Naive thymus-derived CD4-positive, alpha-beta T cell (primary cell): ENCODE results near the gene KSR2. TPM values are rescaled to one million over a fixed set of nuclear protein-coding genes. Genes with fewer than 3 reads are reported as not detected.

ENCODE experiments used
- ATAC-seq: fragments of 150-1000 bp; cut with Tn5 transposase; 2 replicates; pipeline ENCODE4 v1.10.0; 2021; ENCODE audit warnings: mild to moderate bottlenecking, moderate library complexity
- CTCF ChIA-PET: fragments of 350-600 bp; sonication (Branson Sonifier 250); formaldehyde crosslinking; loops from one replicate; lab custom pipeline; 2021; ENCODE audit warnings: antibody characterized with exemption; lab: Charles Lee
- POLR2A ChIA-PET: fragments of 350-600 bp; sonication (Branson Sonifier 250); formaldehyde crosslinking; loops from one replicate; lab custom pipeline; 2021; ENCODE audit warnings: antibody characterized with exemption, inconsistent platforms; lab: Charles Lee
- DNase-seq, 9 donors: peaks; one replicate each; pipeline versions ENCODE4 v3.0.0 to v3.0.0-alpha.2; 2020 to 2022; ENCODE audit warnings: mixed read lengths in 1 of 9
- H3K27ac ChIP-seq: one replicate; pipeline ENCODE4 v1.7.0; 2013; ENCODE audit warnings: mild to moderate bottlenecking, low read depth, low read length, moderate library complexity
- H3K27me3 ChIP-seq, 2 donors: one replicate each; pipeline ENCODE4 v1.7.0; 2013; ENCODE audit warnings: low read length in 2 of 2, mild to moderate bottlenecking in 2 of 2, moderate library complexity in 2 of 2; ENCODE audit not compliant: control insufficient read depth in 2 of 2, insufficient read depth in 2 of 2
- H3K36me3 ChIP-seq, 3 experiments: 1 replicate in 2 of 3; 2 replicates in 1 of 3; pipeline ENCODE4 v1.7.0; 2013; ENCODE audit warnings: low read length in 3 of 3, mild to moderate bottlenecking in 3 of 3, moderate library complexity in 1 of 3; ENCODE audit not compliant: insufficient read depth in 3 of 3, control insufficient read depth in 2 of 3
- H3K4me1 ChIP-seq, 2 donors: one replicate each; pipeline ENCODE4 v1.7.0; 2013; ENCODE audit warnings: low read length in 2 of 2, mild to moderate bottlenecking in 2 of 2, moderate library complexity in 1 of 2; ENCODE audit not compliant: control insufficient read depth in 2 of 2, insufficient read depth in 2 of 2
- H3K4me3 ChIP-seq: 2 replicates; pipeline ENCODE4 v1.7.0; 2013; ENCODE audit warnings: mild to moderate bottlenecking, low read length
- H3K9me3 ChIP-seq, 3 experiments: 1 replicate in 2 of 3; 2 replicates in 1 of 3; pipeline ENCODE4 v1.7.0; 2013; ENCODE audit warnings: low read length in 3 of 3; ENCODE audit not compliant: control insufficient read depth in 2 of 3
- H3K27ac Mint-ChIP-seq, 9 donors: one replicate each; pipeline ENCODE4 v1.8.0; 2020 to 2022; ENCODE audit warnings: mixed read lengths in 9 of 9, mild to moderate bottlenecking in 8 of 9, moderate library complexity in 5 of 9, inconsistent platforms in 2 of 9
- H3K27me3 Mint-ChIP-seq, 5 donors: one replicate each; pipeline ENCODE4 v1.8.0; 2021 to 2022; ENCODE audit warnings: mixed read lengths in 5 of 5, mild to moderate bottlenecking in 1 of 5
- H3K36me3 Mint-ChIP-seq, 5 donors: one replicate each; pipeline ENCODE4 v1.8.0; 2020 to 2022; ENCODE audit warnings: mixed read lengths in 5 of 5, mild to moderate bottlenecking in 3 of 5, inconsistent platforms in 1 of 5
- H3K4me1 Mint-ChIP-seq, 7 donors: one replicate each; pipeline ENCODE4 v1.8.0; 2020 to 2022; ENCODE audit warnings: mixed read lengths in 7 of 7, mild to moderate bottlenecking in 3 of 7, inconsistent platforms in 1 of 7
- H3K4me3 Mint-ChIP-seq, 10 donors: one replicate each; pipeline ENCODE4 v1.8.0; 2020 to 2022; ENCODE audit warnings: mild to moderate bottlenecking in 10 of 10, mixed read lengths in 10 of 10, moderate library complexity in 6 of 10, inconsistent platforms in 2 of 10
- H3K9me3 Mint-ChIP-seq, 11 donors: one replicate each; pipeline ENCODE4 v1.8.0; 2020 to 2022; ENCODE audit warnings: mixed read lengths in 11 of 11, mild to moderate bottlenecking in 4 of 11, inconsistent platforms in 1 of 11, moderate library complexity in 1 of 11
- intact Hi-C, 2 donors: fragments of 100-400 bp; cut with micrococcal nuclease; formaldehyde crosslinking; loops; one replicate each; pipeline ENCODE4 v1.15.1; 2023
- polyA plus RNA-seq, 2 donors: library from polyadenylated mRNA; unstranded; fragments of 300-500 nt; fragmentation: Illumina TruSeq; gene quantifications; one replicate each; pipeline ENCODE4 v1.2.3, GENCODE V29; 2021
- total RNA-seq, 6 experiments: library from RNA in 5 of 6; stranded (reverse) in 5 of 6; gene quantifications; 1 replicate in 5 of 6; 2 replicates in 1 of 6; pipeline ENCODE4 v1.2.3 and lab custom pipeline; 2021 to 2026

KSR2 gene
- total and polyA plus RNA-seq, 7 experiments from 2014 or later = 0.03 to 0.07 TPM; not detected in 5

GRCh38 chr12:117603316-117604113 is 365.3 kb downstream of the KSR2 start:
- no peak for ATAC-seq
- Mint-ChIP-seq H3K27ac (no peak overlapping the region), H3K9me3 (peaks cover 0 to 7% (median 0%) of the 10 kb centered on the region in 11 donors), H3K27me3 (peaks cover 0 to 14% (median 6%) of the 10 kb centered on the region in 5 donors), H3K36me3 (peaks cover 0 to 4% (median 0%) of the 10 kb centered on the region in 5 donors), H3K4me1 (peaks cover 0 to 4% (median 0%) of the 10 kb centered on the region in 7 donors), H3K4me3 (no peak overlapping the region)
- H3K9me3 ChIP-seq = no peaks in the 10 kb centered on the region
- ChIA-PET POLR2A (no interaction called here), CTCF (no interaction called here)
- no peaks in the 10 kb centered on the region for H3K36me3 ChIP-seq
- H3K4me1 ChIP-seq = no peaks in the 10 kb centered on the region
- no peak overlapping the region for H3K4me3 ChIP-seq
- intact Hi-C loops = no loop called here
- no peaks in the 10 kb centered on the region for H3K27me3 ChIP-seq
- H3K27ac ChIP-seq = no peak overlapping the region
- no peak for DNase-seq

- no peaks in the 10 kb centered on the region for H3K27me3 ChIP-seq
- H3K4me1 ChIP-seq = no peaks in the 10 kb centered on the region
- no peak for ATAC-seq
- DNase-seq = no peak
- peaks cover 0 to 14% (median 0%) of the 10 kb centered on the region in 5 donors for H3K27me3 Mint-ChIP-seq
- no peak overlapping the region for H3K4me3 Mint-ChIP-seq
- no peak overlapping the region for H3K27ac ChIP-seq
- H3K36me3 ChIP-seq = no peaks in the 10 kb centered on the region
- H3K4me1 Mint-ChIP-seq = peaks cover 0 to 1% (median 0%) of the 10 kb centered on the region in 7 donors
- ChIA-PET POLR2A (no interaction called here), CTCF (no interaction called here)
- H3K36me3 Mint-ChIP-seq = no peaks in the 10 kb centered on the region
- peaks cover 0 to 9% (median 0%) of the 10 kb centered on the region in 11 donors for H3K9me3 Mint-ChIP-seq
- intact Hi-C loops = no loop called here
- no peak overlapping the region for H3K4me3 ChIP-seq
- no peak overlapping the region for H3K27ac Mint-ChIP-seq
- no peaks in the 10 kb centered on the region for H3K9me3 ChIP-seq
Observed at GRCh38 chr12:117599849-117600248, 368.9 kb downstream of the KSR2 start.

GRCh38 chr12:117596968-117597367 is 371.8 kb downstream of the KSR2 start:
- Mint-ChIP-seq H3K4me3 (no peak overlapping the region), H3K27ac (no peak overlapping the region), H3K27me3 (peaks cover 0 to 12% (median 0%) of the 10 kb centered on the region in 5 donors), H3K4me1 (no peaks in the 10 kb centered on the region), H3K36me3 (no peaks in the 10 kb centered on the region), H3K9me3 (peaks cover 0 to 9% (median 0%) of the 10 kb centered on the region in 11 donors)
- ChIA-PET POLR2A (no interaction called here), CTCF (no interaction called here)
- Histone ChIP-seq H3K27ac (no peak overlapping the region), H3K4me3 (no peak overlapping the region), H3K27me3 (no peaks in the 10 kb centered on the region), H3K4me1 (no peaks in the 10 kb centered on the region), H3K9me3 (no peaks in the 10 kb centered on the region), H3K36me3 (no peaks in the 10 kb centered on the region)
- DNase-seq (no peak), ATAC-seq (no peak)
- intact Hi-C loops = no loop called here

DNA sequence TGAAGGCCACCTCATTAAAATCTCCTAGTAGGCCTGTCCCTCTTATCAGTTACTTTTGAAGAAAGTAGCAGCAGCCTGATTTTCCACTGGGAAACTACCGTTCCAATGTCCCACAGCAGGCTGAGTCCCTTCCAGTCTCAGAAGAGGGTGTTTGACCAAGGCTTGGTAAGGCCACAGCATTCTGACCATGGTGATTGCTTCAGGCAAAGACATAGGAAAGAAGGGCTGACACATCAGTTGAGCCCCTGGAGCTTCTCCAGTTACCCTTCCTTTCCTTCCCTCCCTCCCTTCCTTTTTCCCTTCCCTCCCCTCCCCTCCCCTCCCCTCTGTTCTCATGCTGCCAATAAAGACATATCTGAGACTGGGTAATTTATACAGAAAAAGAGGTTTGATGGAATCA is 373.0 kb downstream of the KSR2 start:
- peaks cover 0 to 8% (median 0%) of the 10 kb centered on the region in 3 experiments for H3K9me3 ChIP-seq
- no peak for ATAC-seq

DNA sequence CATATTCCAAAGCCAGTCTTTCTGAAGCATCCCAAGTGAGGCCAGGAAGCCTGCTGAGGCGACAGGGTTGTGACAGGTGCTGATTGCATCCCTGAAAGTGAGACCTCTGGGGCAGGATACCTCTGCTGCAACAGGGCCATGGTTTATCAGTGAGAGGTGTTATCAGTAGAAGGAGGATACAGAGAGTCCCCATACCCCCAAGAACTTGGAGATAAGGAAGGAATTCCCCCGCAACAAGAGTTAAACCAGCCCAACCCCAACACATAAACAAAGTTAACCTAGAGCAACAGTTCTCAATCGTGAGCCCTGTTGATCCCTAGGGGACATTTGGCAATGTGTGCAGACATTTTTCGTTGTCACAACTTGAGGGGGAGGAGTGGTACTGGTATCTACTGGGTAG is 374.3 kb downstream of the KSR2 start:
- Histone ChIP-seq H3K4me1 (no peaks in the 10 kb centered on the region), H3K27ac (no peak overlapping the region), H3K9me3 (peaks cover 0 to 19% (median 5%) of the 10 kb centered on the region in 3 experiments), H3K27me3 (no peaks in the 10 kb centered on the region), H3K4me3 (no peak overlapping the region), H3K36me3 (no peaks in the 10 kb centered on the region)
- CTCF ChIA-PET = no interaction called here
- DNase-seq (no peak), ATAC-seq (no peak)
- intact Hi-C loops = no loop called here
- Mint-ChIP-seq H3K27me3 (peaks cover 0 to 10% (median 0%) of the 10 kb centered on the region in 5 donors), H3K4me1 (no peaks in the 10 kb centered on the region), H3K36me3 (no peaks in the 10 kb centered on the region), H3K27ac (no peak overlapping the region), H3K9me3 (peaks cover 0 to 30% (median 9%) of the 10 kb centered on the region in 11 donors), H3K4me3 (no peak overlapping the region)
- POLR2A ChIA-PET = no interaction called here

More for the DNA sequence above, 373.0 kb downstream of the KSR2 start:
- intact Hi-C loops = no loop called here
- peaks cover 0 to 12% (median 0%) of the 10 kb centered on the region in 5 donors for H3K27me3 Mint-ChIP-seq
- H3K4me3 Mint-ChIP-seq = no peak overlapping the region
- peaks cover 0 to 17% (median 5%) of the 10 kb centered on the region in 11 donors for H3K9me3 Mint-ChIP-seq
- POLR2A ChIA-PET = no interaction called here
- CTCF ChIA-PET = no interaction called here
- H3K27ac ChIP-seq = no peak overlapping the region
- H3K27ac Mint-ChIP-seq = no peak overlapping the region
- no peaks in the 10 kb centered on the region for H3K36me3 Mint-ChIP-seq
- no peak for DNase-seq
- H3K4me3 ChIP-seq = no peak overlapping the region
- H3K36me3 ChIP-seq = no peaks in the 10 kb centered on the region
- no peaks in the 10 kb centered on the region for H3K27me3 ChIP-seq
- H3K4me1 ChIP-seq = no peaks in the 10 kb centered on the region
- H3K4me1 Mint-ChIP-seq = no peaks in the 10 kb centered on the region

DNA sequence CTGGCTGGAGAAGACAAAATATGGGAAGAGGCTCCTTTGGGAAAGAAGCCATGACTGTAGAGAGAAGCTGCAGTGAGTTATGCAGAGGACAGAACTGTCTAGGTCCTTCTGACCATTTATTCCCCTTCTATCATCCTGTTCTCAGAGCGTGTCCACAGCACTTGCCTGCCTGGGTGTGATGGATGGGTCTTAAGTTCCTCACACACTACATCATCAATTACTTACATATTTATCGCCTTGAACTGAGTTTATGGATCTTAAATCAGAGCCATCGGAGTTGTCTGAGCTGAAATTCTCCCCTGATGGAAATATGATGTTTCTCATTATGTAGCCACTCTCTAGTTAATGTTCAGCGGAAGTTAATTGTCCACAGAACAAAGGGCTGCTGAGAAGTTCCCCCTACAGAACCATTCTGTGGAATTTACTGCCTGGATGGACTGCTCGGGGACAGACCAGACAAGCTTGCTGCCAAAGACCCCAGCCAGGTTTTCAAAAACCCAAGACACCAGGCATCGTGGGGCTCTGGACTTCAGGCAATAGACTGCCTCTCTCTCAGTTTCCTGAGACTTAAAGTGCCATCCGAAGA is 374.9 kb downstream of the KSR2 start:
- intact Hi-C loops = no loop called here
- Histone ChIP-seq H3K27ac (no peak overlapping the region), H3K4me3 (no peak overlapping the region), H3K4me1 (no peaks in the 10 kb centered on the region), H3K9me3 (peaks cover 0 to 19% (median 5%) of the 10 kb centered on the region in 3 experiments), H3K36me3 (no peaks in the 10 kb centered on the region), H3K27me3 (no peaks in the 10 kb centered on the region)
- peaks cover 0 to 32% (median 9%) of the 10 kb centered on the region in 11 donors for H3K9me3 Mint-ChIP-seq
- POLR2A ChIA-PET = no interaction called here
- ATAC-seq (no peak), DNase-seq (no peak)
- H3K27me3 Mint-ChIP-seq = peaks cover 0 to 4% (median 0%) of the 10 kb centered on the region in 5 donors
- no peak overlapping the region for H3K4me3 Mint-ChIP-seq
- no peak overlapping the region for H3K27ac Mint-ChIP-seq
- H3K36me3 Mint-ChIP-seq = no peaks in the 10 kb centered on the region
- CTCF ChIA-PET = no interaction called here
- H3K4me1 Mint-ChIP-seq = no peaks in the 10 kb centered on the region
